SK-N-SH treated with all-trans-retinoic acid at 6 μM for 48 hours (cell line): ENCODE measurements around the gene TRAF6.
"Not testable (repeated sequence)": the region's sequence is repeated elsewhere in the genome, so short reads cannot be mapped to it uniquely, and the experiment has no call there.

Experiments used
- ATAC-seq: fragments of 200-7000 bp; cut with Tn5 transposase; 3 replicates; pipeline ENCODE4 v1.9.1; 2020; ENCODE audit warnings: mild to moderate bottlenecking, moderate library complexity
- ARNTL ChIP-seq: fragments of 450-650 bp; formaldehyde crosslinking; IDR thresholded peaks from 2 replicates; pipeline ENCODE4 v1.5.0; 2020; ENCODE audit warnings: low read depth, mild to moderate bottlenecking, moderate library complexity, borderline replicate concordance
- CSDC2 ChIP-seq: fragments of 250-450 bp; sonication (Bioruptor Pico); IDR thresholded peaks from 2 replicates; pipeline ENCODE4 v1.5.0; 2020; ENCODE audit warnings: mild to moderate bottlenecking, moderate library complexity
- GLIS3 ChIP-seq: fragments of 250-450 bp; sonication (Bioruptor Pico); IDR thresholded peaks from 2 replicates; pipeline ENCODE4 v1.5.0; 2020; ENCODE audit warnings: mild to moderate bottlenecking, moderate library complexity
- OSR1 ChIP-seq: fragments of 250-450 bp; sonication (Bioruptor Pico); IDR thresholded peaks from 2 replicates; pipeline ENCODE4 v1.8.0; 2022; ENCODE audit warnings: moderate library complexity, mild to moderate bottlenecking, inconsistent platforms
- POU6F1 ChIP-seq: fragments of 250-450 bp; sonication (Bioruptor Pico); IDR thresholded peaks from 2 replicates; pipeline ENCODE4 v1.8.0; 2021; ENCODE audit warnings: low read depth, mild to moderate bottlenecking, moderate library complexity, borderline replicate concordance
- PPARA ChIP-seq: fragments of 250-450 bp; sonication (Bioruptor Pico); IDR thresholded peaks from 2 replicates; pipeline ENCODE4 v1.5.0; 2020; ENCODE audit warnings: mild to moderate bottlenecking, borderline replicate concordance
- RARB ChIP-seq: fragments of 250-450 bp; sonication (Bioruptor Pico); IDR thresholded peaks from 2 replicates; pipeline ENCODE4 v1.8.0; 2021; ENCODE audit warnings: mild to moderate bottlenecking, moderate library complexity
- SNAI2 ChIP-seq: fragments of 250-450 bp; sonication (Bioruptor Pico); IDR thresholded peaks from 2 replicates; pipeline ENCODE4 v1.5.0; 2020; ENCODE audit warnings: mild to moderate bottlenecking, moderate library complexity
- ZFP3 ChIP-seq: fragments of 250-450 bp; sonication (Bioruptor Pico); IDR thresholded peaks from 2 replicates; pipeline ENCODE4 v1.5.0; 2020; ENCODE audit warnings: mild to moderate bottlenecking, moderate library complexity
- ZFP30 ChIP-seq: fragments of 450-650 bp; formaldehyde crosslinking; IDR thresholded peaks from 2 replicates; pipeline ENCODE4 v1.5.0; 2022; ENCODE audit warnings: mild to moderate bottlenecking, moderate library complexity
- ZNF565 ChIP-seq: fragments of 450-650 bp; formaldehyde crosslinking; conservative IDR thresholded peaks from 2 replicates; pipeline ENCODE4 v1.5.0; 2020; ENCODE audit warnings: low read depth, mild to moderate bottlenecking, moderate library complexity
- ZNF8 ChIP-seq: fragments of 450-650 bp; formaldehyde crosslinking; IDR thresholded peaks from 2 replicates; pipeline ENCODE4 v1.5.0; 2020; ENCODE audit warnings: mild to moderate bottlenecking, moderate library complexity
- TF ChIP-seq, protein P1 (sequence below): fragments of 250-450 bp; sonication (Bioruptor Pico); IDR thresholded peaks from 2 replicates; pipeline ENCODE4 v1.5.1; 2020; ENCODE audit warnings: low read depth, mild to moderate bottlenecking, moderate library complexity
- TF ChIP-seq, protein P2 (sequence below): fragments of 250-450 bp; sonication (Bioruptor Pico); IDR thresholded peaks from 2 replicates; pipeline ENCODE4 v1.8.0; 2020; ENCODE audit warnings: mild to moderate bottlenecking, moderate library complexity, borderline replicate concordance
- TF ChIP-seq, protein P3 (sequence below): fragments of 250-450 bp; sonication (Bioruptor Pico); IDR thresholded peaks from 2 replicates; pipeline ENCODE4 v1.5.0; 2020; ENCODE audit warnings: mild to moderate bottlenecking, moderate library complexity
- TF ChIP-seq, protein P4 (sequence below): fragments of 250-450 bp; sonication (Bioruptor Pico); IDR thresholded peaks from 2 replicates; pipeline ENCODE4 v1.5.1; 2021; ENCODE audit warnings: mild to moderate bottlenecking, moderate library complexity

The TRAF6 gene

GRCh38 chr11:36513965-36514364, 3.9 kb upstream of the TRAF6 start:
- TF ChIP-seq, protein P1, sequence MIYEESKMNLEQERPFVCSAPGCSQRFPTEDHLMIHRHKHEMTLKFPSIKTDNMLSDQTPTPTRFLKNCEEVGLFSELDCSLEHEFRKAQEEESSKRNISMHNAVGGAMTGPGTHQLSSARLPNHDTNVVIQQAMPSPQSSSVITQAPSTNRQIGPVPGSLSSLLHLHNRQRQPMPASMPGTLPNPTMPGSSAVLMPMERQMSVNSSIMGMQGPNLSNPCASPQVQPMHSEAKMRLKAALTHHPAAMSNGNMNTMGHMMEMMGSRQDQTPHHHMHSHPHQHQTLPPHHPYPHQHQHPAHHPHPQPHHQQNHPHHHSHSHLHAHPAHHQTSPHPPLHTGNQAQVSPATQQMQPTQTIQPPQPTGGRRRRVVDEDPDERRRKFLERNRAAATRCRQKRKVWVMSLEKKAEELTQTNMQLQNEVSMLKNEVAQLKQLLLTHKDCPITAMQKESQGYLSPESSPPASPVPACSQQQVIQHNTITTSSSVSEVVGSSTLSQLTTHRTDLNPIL (CRISPR knock-in tag) = no peak
- no peak for ATAC-seq

GRCh38 chr11:36512016-36512415, 1.9 kb upstream of the TRAF6 start:
- no peak for ATAC-seq
- TF ChIP-seq GLIS3 (no peak), POU6F1 (CRISPR knock-in tag) (no peak), CSDC2 (no peak), ZFP30 (CRISPR knock-in tag) (no peak), SNAI2 (CRISPR knock-in tag) (no peak), OSR1 (CRISPR knock-in tag) (no peak), ZNF565 (CRISPR knock-in tag) (no peak), ZFP3 (CRISPR knock-in tag) (no peak), ZNF8 (no peak)
- TF ChIP-seq, protein P2, sequence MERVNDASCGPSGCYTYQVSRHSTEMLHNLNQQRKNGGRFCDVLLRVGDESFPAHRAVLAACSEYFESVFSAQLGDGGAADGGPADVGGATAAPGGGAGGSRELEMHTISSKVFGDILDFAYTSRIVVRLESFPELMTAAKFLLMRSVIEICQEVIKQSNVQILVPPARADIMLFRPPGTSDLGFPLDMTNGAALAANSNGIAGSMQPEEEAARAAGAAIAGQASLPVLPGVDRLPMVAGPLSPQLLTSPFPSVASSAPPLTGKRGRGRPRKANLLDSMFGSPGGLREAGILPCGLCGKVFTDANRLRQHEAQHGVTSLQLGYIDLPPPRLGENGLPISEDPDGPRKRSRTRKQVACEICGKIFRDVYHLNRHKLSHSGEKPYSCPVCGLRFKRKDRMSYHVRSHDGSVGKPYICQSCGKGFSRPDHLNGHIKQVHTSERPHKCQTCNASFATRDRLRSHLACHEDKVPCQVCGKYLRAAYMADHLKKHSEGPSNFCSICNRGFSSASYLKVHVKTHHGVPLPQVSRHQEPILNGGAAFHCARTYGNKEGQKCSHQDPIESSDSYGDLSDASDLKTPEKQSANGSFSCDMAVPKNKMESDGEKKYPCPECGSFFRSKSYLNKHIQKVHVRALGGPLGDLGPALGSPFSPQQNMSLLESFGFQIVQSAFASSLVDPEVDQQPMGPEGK (CRISPR knock-in tag) = no peak
- TF ChIP-seq, protein P3, sequence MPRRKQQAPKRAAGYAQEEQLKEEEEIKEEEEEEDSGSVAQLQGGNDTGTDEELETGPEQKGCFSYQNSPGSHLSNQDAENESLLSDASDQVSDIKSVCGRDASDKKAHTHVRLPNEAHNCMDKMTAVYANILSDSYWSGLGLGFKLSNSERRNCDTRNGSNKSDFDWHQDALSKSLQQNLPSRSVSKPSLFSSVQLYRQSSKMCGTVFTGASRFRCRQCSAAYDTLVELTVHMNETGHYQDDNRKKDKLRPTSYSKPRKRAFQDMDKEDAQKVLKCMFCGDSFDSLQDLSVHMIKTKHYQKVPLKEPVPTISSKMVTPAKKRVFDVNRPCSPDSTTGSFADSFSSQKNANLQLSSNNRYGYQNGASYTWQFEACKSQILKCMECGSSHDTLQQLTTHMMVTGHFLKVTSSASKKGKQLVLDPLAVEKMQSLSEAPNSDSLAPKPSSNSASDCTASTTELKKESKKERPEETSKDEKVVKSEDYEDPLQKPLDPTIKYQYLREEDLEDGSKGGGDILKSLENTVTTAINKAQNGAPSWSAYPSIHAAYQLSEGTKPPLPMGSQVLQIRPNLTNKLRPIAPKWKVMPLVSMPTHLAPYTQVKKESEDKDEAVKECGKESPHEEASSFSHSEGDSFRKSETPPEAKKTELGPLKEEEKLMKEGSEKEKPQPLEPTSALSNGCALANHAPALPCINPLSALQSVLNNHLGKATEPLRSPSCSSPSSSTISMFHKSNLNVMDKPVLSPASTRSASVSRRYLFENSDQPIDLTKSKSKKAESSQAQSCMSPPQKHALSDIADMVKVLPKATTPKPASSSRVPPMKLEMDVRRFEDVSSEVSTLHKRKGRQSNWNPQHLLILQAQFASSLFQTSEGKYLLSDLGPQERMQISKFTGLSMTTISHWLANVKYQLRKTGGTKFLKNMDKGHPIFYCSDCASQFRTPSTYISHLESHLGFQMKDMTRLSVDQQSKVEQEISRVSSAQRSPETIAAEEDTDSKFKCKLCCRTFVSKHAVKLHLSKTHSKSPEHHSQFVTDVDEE (CRISPR knock-in tag) = no peak
- TF ChIP-seq, protein P4, sequence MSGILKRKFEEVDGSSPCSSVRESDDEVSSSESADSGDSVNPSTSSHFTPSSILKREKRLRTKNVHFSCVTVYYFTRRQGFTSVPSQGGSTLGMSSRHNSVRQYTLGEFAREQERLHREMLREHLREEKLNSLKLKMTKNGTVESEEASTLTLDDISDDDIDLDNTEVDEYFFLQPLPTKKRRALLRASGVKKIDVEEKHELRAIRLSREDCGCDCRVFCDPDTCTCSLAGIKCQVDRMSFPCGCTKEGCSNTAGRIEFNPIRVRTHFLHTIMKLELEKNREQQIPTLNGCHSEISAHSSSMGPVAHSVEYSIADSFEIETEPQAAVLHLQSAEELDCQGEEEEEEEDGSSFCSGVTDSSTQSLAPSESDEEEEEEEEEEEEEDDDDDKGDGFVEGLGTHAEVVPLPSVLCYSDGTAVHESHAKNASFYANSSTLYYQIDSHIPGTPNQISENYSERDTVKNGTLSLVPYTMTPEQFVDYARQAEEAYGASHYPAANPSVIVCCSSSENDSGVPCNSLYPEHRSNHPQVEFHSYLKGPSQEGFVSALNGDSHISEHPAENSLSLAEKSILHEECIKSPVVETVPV = no peak

- ATAC-seq = not testable (repeated sequence)
Observed at GRCh38 chr11:36511062-36511461, 990 bp upstream of the TRAF6 start.

DNA sequence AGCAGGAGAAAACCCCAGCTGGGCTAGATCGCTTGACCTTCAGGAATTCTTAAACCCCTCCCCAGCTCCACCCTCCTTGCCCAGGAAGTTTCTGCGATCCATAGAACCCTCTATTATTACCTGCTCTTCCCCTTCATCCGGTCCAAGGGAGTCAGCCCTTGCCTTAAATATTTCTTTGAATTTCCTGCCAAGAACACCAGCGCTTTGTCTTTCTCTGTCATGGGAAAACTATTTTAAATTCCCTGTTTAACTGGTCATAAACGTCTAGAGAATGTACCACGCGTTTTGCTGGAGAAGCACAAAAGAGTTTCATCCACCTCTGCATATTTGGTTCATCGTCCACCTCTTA, 496 bp upstream of the TRAF6 start:
- ATAC-seq = peak; percentile 9
- TF ChIP-seq OSR1 (CRISPR knock-in tag) = no peak
- no peak for TF ChIP-seq ZFP3 (CRISPR knock-in tag)
- TF ChIP-seq, protein P2 (CRISPR knock-in tag) = no peak
- no peak for TF ChIP-seq GLIS3
- no peak for TF ChIP-seq ARNTL (CRISPR knock-in tag)
- TF ChIP-seq RARB (CRISPR knock-in tag) = no peak
- TF ChIP-seq, protein P3 (CRISPR knock-in tag) = no peak
- TF ChIP-seq PPARA (CRISPR knock-in tag) = no peak
